IMR-90 (cell line): ENCODE measurements around the gene DCAF16. TPM values are rescaled to one million over a fixed set of nuclear protein-coding genes. Genes with fewer than 3 reads are reported as not detected.

Experiments
- ATAC-seq: fragments of 200-7000 bp; cut with Tn5 transposase; 2 replicates; pipeline ENCODE4 v1.9.1; 2020; ENCODE audit warnings: low read depth, mild to moderate bottlenecking, moderate library complexity
- BruUV-seq: library from RNA; stranded (reverse); fragments of 400-500 nt; replicated peaks from 2 replicates; lab custom pipeline; 2021; lab: Mats Ljungman, UMichigan
- CTCF ChIA-PET: fragments of 300-600 bp; formaldehyde crosslinking; extraction: SDS; loops from one replicate; lab custom pipeline; 2021; ENCODE audit warnings: antibody characterized with exemption; lab: Yijun Ruan, JAX
- POLR2A ChIA-PET: fragments of 300-600 bp; sonication (Branson Sonifier 250); formaldehyde crosslinking; loops from one replicate; lab custom pipeline; 2022; ENCODE audit warnings: antibody characterized with exemption; ENCODE audit not compliant: unreplicated experiment; lab: Charles Lee
- DNase-seq: peaks from one replicate; pipeline ENCODE4 v3.0.0; 2013
- H2AFZ ChIP-seq: replicated peaks from 2 replicates; pipeline ENCODE3; 2013; ENCODE audit warnings: low read length, mild to moderate bottlenecking; ENCODE audit not compliant: poor library complexity
- H2AK5ac ChIP-seq: 2 replicates; pipeline ENCODE4 v1.6.1; 2013; ENCODE audit warnings: low read depth, low read length, inconsistent platforms
- H2AK9ac ChIP-seq: replicated peaks from 2 replicates; pipeline ENCODE3; 2013; ENCODE audit warnings: mild to moderate bottlenecking, low read depth, low read length, moderate library complexity; ENCODE audit not compliant: poor library complexity
- H2BK120ac ChIP-seq: 2 replicates; pipeline ENCODE4 v1.6.1; 2013; ENCODE audit warnings: low read depth, low read length, inconsistent platforms
- H2BK15ac ChIP-seq: 3 replicates; pipeline ENCODE4 v1.6.1; 2013; ENCODE audit warnings: low read depth, low read length, inconsistent platforms
- H2BK20ac ChIP-seq: 2 replicates; pipeline ENCODE4 v1.6.1; 2013; ENCODE audit warnings: low read depth, mild to moderate bottlenecking, inconsistent platforms, low read length, moderate library complexity
- H2BK5ac ChIP-seq: 2 replicates; pipeline ENCODE4 v1.6.1; 2013; ENCODE audit warnings: mild to moderate bottlenecking, low read depth, low read length, inconsistent platforms; ENCODE audit not compliant: poor library complexity, severe bottlenecking
- H3K14ac ChIP-seq: replicated peaks from 2 replicates; pipeline ENCODE4 v1.6.1; 2013; ENCODE audit warnings: low read depth, low read length, inconsistent platforms
- H3K18ac ChIP-seq: 2 replicates; pipeline ENCODE4 v1.6.1; 2013; ENCODE audit warnings: low read depth, low read length, control low read depth
- H3K23ac ChIP-seq: 2 replicates; pipeline ENCODE4 v1.6.1; 2013; ENCODE audit warnings: low read depth, low read length, inconsistent platforms
- H3K27ac ChIP-seq: 2 replicates; pipeline ENCODE4 v1.5.1; 2013; ENCODE audit warnings: mild to moderate bottlenecking, control low read depth, low read length; ENCODE audit not compliant: insufficient read depth
- H3K27me3 ChIP-seq: 2 replicates; pipeline ENCODE4 v1.6.1; 2013; ENCODE audit warnings: low read length; ENCODE audit not compliant: control insufficient read depth, insufficient read depth
- H3K36me3 ChIP-seq: 2 replicates; pipeline ENCODE4 v1.6.1; 2013; ENCODE audit warnings: low read length, mixed read lengths; ENCODE audit not compliant: control insufficient read depth, insufficient read depth
- H3K4ac ChIP-seq: 2 replicates; pipeline ENCODE4 v1.6.1; 2013; ENCODE audit warnings: low read depth, low read length, inconsistent platforms
- H3K4me1 ChIP-seq: 2 replicates; pipeline ENCODE4 v1.6.1; 2013; ENCODE audit warnings: low read length, mixed read lengths; ENCODE audit not compliant: control insufficient read depth, insufficient read depth
- H3K4me2 ChIP-seq: 2 replicates; pipeline ENCODE4 v1.6.1; 2013; ENCODE audit warnings: low read depth, mild to moderate bottlenecking, control low read depth, low read length, moderate library complexity
- H3K4me3 ChIP-seq: 2 replicates; pipeline ENCODE4 v1.5.1; 2013; ENCODE audit warnings: low read depth, mild to moderate bottlenecking, control low read depth, low read length, moderate library complexity; ENCODE audit not compliant: insufficient read depth
- H3K56ac ChIP-seq: 2 replicates; pipeline ENCODE4 v1.6.1; 2013; ENCODE audit warnings: low read length, inconsistent platforms; ENCODE audit not compliant: insufficient read depth; ENCODE audit errors: extremely low read depth
- H3K79me1 ChIP-seq, 2 experiments: 2 replicates each; pipeline ENCODE4 v1.6.1; 2013; ENCODE audit warnings: low read length in 2 of 2, inconsistent platforms in 1 of 2, low read depth in 1 of 2
- H3K9ac ChIP-seq: 2 replicates; pipeline ENCODE4 v1.6.1; 2013; ENCODE audit warnings: low read depth, low read length, control low read depth
- H3K9me1 ChIP-seq: 2 replicates; pipeline ENCODE4 v1.6.1; 2013; ENCODE audit warnings: low read length, inconsistent platforms; ENCODE audit not compliant: insufficient read depth
- H3K9me3 ChIP-seq: 2 replicates; pipeline ENCODE4 v1.6.1; 2013; ENCODE audit warnings: low read length; ENCODE audit not compliant: control insufficient read depth, insufficient read depth
- H4K20me1 ChIP-seq: 2 replicates; pipeline ENCODE4 v1.6.1; 2013; ENCODE audit warnings: low read length, inconsistent platforms; ENCODE audit not compliant: insufficient read depth
- H4K5ac ChIP-seq: 2 replicates; pipeline ENCODE4 v1.6.1; 2013; ENCODE audit warnings: mild to moderate bottlenecking, low read depth, low read length, control low read depth
- H4K8ac ChIP-seq, 2 experiments: 2 replicates each; pipeline ENCODE4 v1.6.1; 2013; ENCODE audit warnings: low read depth in 2 of 2, low read length in 2 of 2, control low read depth in 1 of 2, inconsistent platforms in 1 of 2
- H4K91ac ChIP-seq: 2 replicates; pipeline ENCODE4 v1.6.1; 2013; ENCODE audit warnings: low read depth, low read length, inconsistent platforms; ENCODE audit not compliant: insufficient read depth
- MXI1 ChIP-seq: IDR thresholded peaks from 2 replicates; pipeline ENCODE4 v1.6.1; 2012; ENCODE audit warnings: low read depth, mild to moderate bottlenecking, low read length, moderate library complexity, borderline replicate concordance
- POLR2A ChIP-seq: IDR thresholded peaks from 2 replicates; pipeline ENCODE4 v1.6.1; 2012; ENCODE audit warnings: mild to moderate bottlenecking, low read depth, low read length
- RAD21 ChIP-seq: IDR thresholded peaks from 2 replicates; pipeline ENCODE4 v1.6.1; 2012; ENCODE audit warnings: low read length, improper control_type of control experiment
- RCOR1 ChIP-seq: IDR thresholded peaks from 2 replicates; pipeline ENCODE4 v1.6.1; 2012; ENCODE audit warnings: mild to moderate bottlenecking, low read length, improper control_type of control experiment; ENCODE audit not compliant: insufficient replicate concordance
- RFX5 ChIP-seq: IDR thresholded peaks from 2 replicates; pipeline ENCODE4 v1.8.0; 2012; ENCODE audit warnings: low read depth, mild to moderate bottlenecking, low read length, moderate library complexity
- SMC3 ChIP-seq: fragments of 150-350 bp; IDR thresholded peaks from 2 replicates; pipeline ENCODE4 v1.6.1; 2016; ENCODE audit warnings: low read depth, mild to moderate bottlenecking, antibody characterized with exemption, low read length, moderate library complexity
- WGBS, 2 experiments: methylation state at CpG; one replicate each; pipeline versions ENCODE4 v1.1.5 to v1.1.7; 2013; ENCODE audit warnings: missing lambda C conversion rate in 2 of 2; ENCODE audit not compliant: insufficient read length in 1 of 2; ENCODE audit errors: extremely low coverage in 2 of 2; 5-methylcytosine and 5-hydroxymethylcytosine counted together
- dilution Hi-C: fragments of 300-500 bp; cut with HindIII; formaldehyde crosslinking; loops from one replicate; pipeline ENCODE4 v1.14.3; 2018; ENCODE audit warnings: low sequenced_read_pairs; ENCODE audit not compliant: unreplicated experiment
- in situ Hi-C: fragments of 300-500 bp; cut with MboI; formaldehyde crosslinking; loops from 3 replicates; pipeline ENCODE4 v1.14.3; 2019; ENCODE audit warnings: low sequenced_read_pairs, inconsistent platforms, mixed read lengths
- intact Hi-C: fragments of 100-400 bp; cut with micrococcal nuclease; formaldehyde crosslinking; loops from 2 replicates; pipeline ENCODE4 v1.10.0; 2022
- polyA plus RNA-seq, 3 experiments: library from polyadenylated mRNA; depleted of rRNA; stranded (reverse); fragments of >200 nt; gene quantifications; 2 replicates each; pipeline ENCODE4 v1.2.3, GENCODE V29; 2012; ENCODE audit warnings: low replicate concordance in 1 of 3
- total RNA-seq: library from RNA; depleted of rRNA; stranded (reverse); fragments of >200 nt; gene quantifications from 2 replicates; pipeline ENCODE4 v1.2.3, GENCODE V29; 2012

The DCAF16 gene
- total and polyA plus RNA-seq, 2 of the 4 experiments (the other 2 are of a cell fraction): 15.1 to 31.5 TPM

GRCh38 chr4:17785858-17786257, 24.7 kb downstream of the DCAF16 start:
- H2AK5ac ChIP-seq: no peak overlapping the region
- no peak overlapping the region for H2AK9ac ChIP-seq
- no peak for ATAC-seq
- no peak overlapping the region for H2AFZ ChIP-seq
- ChIA-PET CTCF (interaction anchor here (0.6 kb wide), 1 partner anchor 49 kb away, joined by 5 read pairs; no protein-coding TSS in a partner anchor), POLR2A (interaction anchor here (0.6 kb wide), 1 partner anchor 16 kb away, joined by 6 read pairs; no protein-coding TSS in a partner anchor)
- H3K9me3 ChIP-seq: no peaks in the 10 kb centered on the region
- no peaks in the 10 kb centered on the region for H4K20me1 ChIP-seq
- no peak overlapping the region for H4K8ac ChIP-seq
- H3K56ac ChIP-seq: no peak overlapping the region
- H4K5ac ChIP-seq: no peak overlapping the region
- no peak overlapping the region for H3K14ac ChIP-seq
- H3K36me3 ChIP-seq: no peaks in the 10 kb centered on the region
- no peak overlapping the region for H3K27ac ChIP-seq
- H3K9ac ChIP-seq: no peak overlapping the region
- no CpG with 5 or more reads among the region's 5 CpGs for whole genome bisulfite sequencing, 2 experiments
- no peaks in the 10 kb centered on the region for H3K9me1 ChIP-seq
- H3K27me3 ChIP-seq: peaks cover 11% of the 10 kb centered on the region
- in situ Hi-C loops: no loop called here
- H3K4me3 ChIP-seq: no peak overlapping the region
- H3K23ac ChIP-seq: no peak overlapping the region
- TF ChIP-seq RCOR1 (no peak), RAD21 (no peak), MXI1 (no peak), SMC3 (no peak), POLR2A (no peak), RFX5 (no peak)
- no peak for DNase-seq
- no peak overlapping the region for H2BK5ac ChIP-seq
- intact Hi-C loops: no loop called here
- no peak overlapping the region for H2BK15ac ChIP-seq
- H2BK20ac ChIP-seq: no peak overlapping the region
- no peak overlapping the region for H4K91ac ChIP-seq
- no peaks in the 10 kb centered on the region; a peak in 1 of 4 replicates for H3K79me1 ChIP-seq
- H3K4me1 ChIP-seq: peaks cover 8% of the 10 kb centered on the region; the same call in 1 of the 2 replicates
- H3K4ac ChIP-seq: no peak overlapping the region
- H2BK120ac ChIP-seq: no peak overlapping the region
- dilution Hi-C loops: no loop called here
- H3K18ac ChIP-seq: no peak overlapping the region
- H3K4me2 ChIP-seq: no peak overlapping the region
- BruUV-seq: no TSS peak
